HG03521 (cell line): Measurements from ENCODE around the gene PLCB4.

ENCODE experiments used
- ATAC-seq: cut with Tn5 transposase; IDR thresholded peaks from one replicate; pipeline ENCODE4 v1.9.1; 2021; ENCODE audit warnings: mild to moderate bottlenecking, moderate library complexity; ENCODE audit not compliant: unreplicated experiment

Gene PLCB4

DNA sequence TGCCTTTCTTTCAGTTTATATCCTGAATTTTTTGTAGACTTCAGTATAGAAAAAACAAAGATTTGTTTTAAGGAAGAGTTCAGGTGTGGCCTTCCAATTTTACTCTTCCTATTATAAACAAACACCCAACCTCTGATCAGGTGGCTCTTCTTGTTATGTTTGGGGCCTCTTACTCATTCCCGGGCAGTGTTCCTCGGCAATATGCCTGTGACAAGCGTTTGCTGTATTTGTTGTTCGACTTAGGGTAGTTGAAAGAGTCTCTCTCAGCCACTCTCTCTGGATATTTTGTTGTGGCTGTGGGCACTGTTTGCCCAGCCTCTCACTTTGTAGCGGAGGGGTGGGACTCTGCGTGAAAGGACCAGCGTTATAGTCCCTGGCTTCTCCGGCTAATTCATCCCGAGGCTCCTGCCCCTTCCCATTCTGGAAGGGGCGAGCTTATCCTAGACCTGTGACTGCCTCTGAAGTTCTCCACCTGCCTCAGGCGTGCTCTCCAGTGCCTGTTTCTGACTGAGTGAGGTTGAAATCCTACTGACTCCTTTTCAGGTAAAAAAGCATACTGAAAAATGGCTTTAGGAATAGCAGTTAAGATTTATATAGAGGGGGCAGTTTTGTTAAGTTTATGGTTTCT lies 97.4 kb downstream of the PLCB4 start:
- no peak for ATAC-seq

DNA sequence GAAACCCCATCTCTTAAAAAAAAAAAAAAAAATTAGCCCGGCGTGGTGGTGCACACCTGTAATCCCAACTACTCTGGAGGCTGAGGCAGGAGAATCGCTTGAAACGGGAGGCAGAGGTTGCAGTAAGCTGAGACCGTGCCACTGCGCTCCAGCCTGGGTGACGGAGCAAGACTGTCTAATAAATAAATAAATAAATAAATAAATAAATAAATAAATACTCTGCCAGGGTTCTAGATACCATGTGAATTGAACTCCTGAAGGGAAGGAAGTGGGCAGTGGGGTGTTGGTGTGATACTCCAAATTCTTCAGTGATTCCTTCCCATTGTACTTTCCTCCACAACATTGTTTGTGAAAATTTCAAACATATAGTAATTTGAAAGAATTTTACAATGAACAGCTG lies 100.5 kb downstream of the PLCB4 start:
- ATAC-seq: no peak

DNA sequence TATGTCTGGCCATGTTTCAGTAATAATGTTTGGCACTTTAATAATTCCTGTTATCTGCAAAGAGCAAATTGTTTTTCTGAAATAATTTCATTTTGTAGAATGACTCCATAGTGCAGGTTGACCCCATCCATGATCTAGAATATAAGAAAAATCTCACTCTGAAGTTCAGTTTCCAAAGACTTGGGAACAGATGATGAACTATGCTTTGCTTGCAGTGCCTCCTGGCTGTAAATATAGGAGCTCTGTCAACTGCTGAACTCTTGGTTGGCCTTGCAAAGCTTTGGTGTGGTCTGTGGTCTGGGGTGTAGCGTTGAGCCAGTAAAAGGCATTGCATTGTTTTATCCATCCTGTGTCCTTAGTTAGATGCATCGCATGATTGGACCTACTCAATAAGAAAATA lies 104.0 kb downstream of the PLCB4 start:
- ATAC-seq: no peak

DNA sequence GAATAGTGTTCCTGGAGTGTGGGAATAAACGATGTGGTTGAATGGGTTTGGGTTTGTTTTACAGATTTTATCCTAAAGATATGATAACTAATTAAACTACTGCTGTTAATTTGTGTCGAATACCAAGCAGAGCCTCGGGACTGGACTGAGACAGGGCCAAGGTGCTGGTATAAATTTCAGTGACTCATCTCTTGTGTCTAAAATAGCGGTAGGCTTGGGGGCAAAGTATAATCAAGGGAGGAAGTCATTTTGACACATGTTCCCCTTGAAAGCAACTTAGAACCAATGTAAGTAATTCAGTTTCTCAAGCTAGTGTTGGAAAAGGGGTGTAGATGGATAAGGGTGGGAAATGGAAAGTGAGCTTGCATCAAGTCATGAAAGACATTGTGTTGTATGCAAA lies 108.4 kb downstream of the PLCB4 start:
- ATAC-seq: no peak

DNA sequence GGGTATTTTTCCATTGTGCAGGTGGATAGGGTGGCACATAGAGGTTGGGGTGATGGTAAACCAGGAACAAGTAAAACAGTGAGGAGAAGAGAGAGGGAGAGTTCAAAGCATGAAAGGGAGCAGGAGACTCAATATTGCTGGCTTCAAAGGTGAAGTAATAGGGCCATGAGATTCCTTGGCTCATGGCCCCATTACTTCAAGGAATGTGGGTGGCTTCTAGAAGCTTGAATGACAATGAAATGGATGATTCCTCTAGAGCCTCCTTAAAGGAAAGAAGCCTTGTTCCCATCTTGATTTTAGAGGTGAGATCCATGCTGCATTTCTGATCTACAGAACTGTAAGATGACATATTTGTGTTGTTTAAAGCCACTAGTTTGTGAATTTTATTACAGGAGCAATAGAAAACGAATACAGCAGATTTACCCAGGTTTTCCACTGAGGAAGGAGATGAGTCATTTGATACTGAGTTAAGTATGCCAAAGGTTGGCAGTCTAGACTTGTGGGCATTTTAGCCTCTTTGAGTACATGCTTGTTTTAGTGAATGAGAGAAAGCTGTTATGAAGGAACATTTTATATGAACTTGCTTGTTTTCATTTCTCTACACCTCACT lies 110.4 kb downstream of the PLCB4 start:
- ATAC-seq: no peak

DNA sequence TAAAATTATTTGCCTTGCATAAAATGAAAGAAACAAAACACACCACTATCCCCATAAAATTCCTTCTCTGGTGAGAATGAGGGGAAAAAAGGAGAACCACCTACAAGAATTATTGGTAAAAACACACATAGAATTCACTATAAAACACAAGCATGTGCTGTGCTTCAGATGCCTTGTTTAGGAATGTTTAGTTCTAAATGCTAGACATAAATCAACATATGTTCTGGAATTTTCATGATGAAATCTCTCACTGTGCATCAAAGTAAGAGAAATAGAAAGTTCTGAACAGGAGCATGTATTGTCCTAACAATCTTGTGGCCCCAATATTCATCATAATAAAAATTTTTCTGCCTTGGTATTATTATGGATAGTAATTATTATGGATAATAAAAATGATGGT lies 111.0 kb downstream of the PLCB4 start:
- ATAC-seq: no peak

DNA sequence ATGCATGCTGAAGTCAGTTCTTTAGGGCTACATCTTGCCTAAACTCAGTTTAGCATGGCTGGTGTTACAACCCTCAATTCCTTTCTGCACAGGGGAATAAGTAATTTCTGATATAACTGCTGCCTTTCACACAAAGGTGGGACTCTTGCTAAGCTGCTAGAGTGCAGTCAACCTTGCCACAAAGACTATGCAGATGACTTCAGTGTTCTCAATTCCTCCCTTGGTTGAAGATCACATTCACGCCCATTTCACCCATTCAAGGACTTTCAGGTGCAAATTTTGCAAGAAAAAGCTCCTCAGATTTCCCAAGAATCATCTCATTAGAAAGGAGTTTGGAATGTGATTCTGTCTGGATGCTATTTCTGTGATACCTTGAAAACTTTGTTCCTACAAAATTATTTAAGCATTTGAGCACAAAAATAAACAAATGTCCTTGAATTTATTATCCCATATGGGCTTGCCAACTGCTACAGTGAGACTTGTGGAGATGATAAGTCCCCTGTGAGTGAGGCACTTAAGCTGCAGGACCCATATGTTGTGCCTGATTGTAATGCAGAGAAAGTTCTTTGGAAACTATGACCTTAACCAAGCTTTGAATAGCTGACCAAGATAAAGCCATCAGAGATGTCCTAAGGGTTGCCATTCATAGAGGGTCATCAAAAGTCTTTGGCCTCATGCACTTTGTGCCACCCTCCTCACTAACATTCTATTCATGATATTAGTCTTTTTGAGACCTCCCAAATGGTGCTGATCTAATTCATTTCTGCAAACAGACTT lies 111.8 kb downstream of the PLCB4 start:
- no peak for ATAC-seq

DNA sequence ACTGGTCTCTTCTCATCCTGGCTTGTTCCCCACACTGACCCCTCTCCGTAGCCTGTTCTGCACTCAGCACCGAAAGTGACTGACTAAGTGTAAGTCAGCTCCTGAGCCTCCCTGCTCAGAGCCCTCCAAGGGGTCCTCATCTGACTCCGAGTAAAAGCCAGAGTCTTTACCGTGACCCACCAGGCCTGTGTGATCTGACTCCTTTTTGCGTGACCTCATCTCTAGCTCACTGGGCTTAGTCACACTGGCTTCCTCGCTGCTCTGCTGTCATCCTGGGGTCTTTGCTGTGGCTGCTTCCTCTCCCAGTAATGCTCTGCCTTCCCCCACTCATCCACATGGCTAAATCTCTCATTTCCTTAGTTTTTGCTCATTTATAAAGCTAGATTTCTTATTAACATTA lies 116.6 kb downstream of the PLCB4 start:
- no peak for ATAC-seq

DNA sequence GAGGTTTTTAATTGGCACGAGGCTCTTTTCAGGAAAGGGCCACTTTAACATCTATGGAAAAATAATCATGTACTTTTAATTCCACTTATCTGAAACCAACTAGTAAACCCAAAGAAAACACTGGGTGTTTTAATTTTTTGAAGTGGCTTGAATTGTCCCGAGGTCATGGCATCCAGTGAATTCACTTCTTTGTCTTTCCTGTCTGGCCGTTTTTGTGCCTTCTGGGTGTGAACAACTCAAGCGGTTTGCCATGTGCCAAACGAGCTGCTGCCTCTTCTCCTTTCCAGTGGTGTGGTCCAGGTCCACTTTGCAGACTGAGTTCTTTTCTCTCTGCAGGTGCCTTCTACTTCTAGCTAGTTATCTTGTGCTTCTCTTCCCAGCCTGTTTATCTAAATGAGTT lies 117.5 kb downstream of the PLCB4 start:
- ATAC-seq: no peak

DNA sequence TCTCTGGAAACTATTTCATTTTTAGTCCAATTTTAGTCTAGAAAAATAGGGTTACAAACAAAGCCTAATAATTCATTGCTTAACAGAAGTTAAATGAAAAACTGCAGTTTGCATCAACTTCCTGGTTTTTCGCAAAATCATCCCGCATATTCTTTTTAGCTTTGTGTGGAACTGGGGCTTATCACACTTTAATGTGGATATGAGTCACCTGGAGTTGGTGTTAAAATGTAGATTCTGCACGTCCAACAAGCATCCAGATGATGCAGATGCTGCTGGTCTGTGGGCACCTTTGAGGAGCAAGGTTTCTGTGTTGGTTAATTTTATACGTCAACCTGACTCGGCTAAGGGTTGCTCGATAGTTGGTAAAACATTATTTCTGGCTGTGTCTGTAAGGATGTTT lies 126.1 kb downstream of the PLCB4 start:
- no peak for ATAC-seq

DNA sequence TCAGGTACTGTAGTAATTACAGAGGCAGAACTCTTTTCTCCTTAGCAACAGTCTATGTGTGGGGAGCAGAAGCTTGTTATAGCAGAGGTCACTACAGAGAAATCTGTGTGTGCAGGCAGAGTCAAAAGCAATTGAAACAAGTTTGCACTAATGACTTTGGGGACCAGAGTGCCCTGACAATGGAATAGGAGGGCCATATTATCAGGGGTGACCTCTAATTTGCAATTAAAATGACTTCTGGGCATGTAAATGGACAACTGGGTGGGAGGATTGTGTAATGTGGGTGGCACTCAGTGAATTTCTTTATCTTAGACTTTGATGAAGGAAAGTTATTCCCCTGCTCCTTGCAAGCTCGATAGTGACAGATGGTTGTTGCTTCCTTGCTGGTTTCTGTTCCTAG lies 127.2 kb downstream of the PLCB4 start:
- no peak for ATAC-seq

DNA sequence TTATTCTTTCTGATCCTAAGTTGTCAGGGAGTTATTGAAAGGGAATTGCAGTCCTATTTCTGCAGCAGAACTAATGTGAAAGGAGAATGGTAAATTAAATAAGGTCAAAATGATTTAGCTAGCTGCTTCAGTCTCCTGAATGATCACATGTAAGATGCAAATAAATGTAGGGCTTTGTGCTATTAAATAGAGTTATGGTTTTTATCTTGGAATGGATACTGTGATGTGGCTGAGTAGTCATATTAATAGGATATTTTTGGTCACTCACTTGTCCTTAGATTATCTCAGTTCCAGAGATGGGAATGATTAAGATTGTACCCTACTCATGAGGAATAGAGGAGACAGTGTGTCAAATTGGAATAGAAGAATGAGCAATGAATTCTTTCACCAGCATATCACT lies 129.6 kb downstream of the PLCB4 start:
- ATAC-seq: no peak

DNA sequence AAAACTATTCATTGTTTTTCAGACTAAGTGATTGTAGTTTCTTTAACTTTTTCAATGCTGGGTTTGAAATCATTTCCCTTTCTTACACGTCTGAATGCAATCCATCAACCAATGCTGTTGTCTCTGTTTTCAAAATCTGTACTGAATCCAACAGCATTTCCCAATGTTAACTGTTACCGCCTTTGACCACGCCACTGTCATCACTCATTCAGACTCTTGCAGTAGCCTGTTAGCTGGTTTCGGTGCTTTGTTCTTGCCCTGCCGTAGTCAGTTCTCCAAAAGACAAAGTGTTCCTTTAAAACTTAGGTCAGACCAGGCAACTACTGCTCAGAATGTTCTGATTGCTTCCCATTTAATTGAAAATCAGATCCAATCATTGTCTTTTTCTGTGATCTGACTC lies 131.3 kb downstream of the PLCB4 start:
- no peak for ATAC-seq

DNA sequence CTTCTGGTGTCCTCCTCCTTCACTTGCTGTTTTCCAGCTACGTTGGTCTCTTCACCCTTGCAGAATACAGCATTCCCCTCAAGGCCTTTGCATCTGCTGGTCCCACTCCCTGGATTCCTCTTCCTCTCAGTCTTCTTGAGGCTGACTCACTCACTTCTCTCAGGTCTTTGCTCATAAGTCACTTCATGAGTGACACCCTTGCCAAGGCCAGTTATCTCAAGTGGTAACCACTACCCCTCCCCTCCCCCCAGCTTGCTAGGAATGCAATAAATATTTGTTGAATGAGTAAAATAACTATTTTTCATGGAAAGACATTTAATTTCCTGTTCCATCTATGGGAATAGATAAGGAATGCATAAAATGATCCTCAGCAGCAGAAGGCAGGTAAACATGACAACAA lies 131.7 kb downstream of the PLCB4 start:
- no peak for ATAC-seq

DNA sequence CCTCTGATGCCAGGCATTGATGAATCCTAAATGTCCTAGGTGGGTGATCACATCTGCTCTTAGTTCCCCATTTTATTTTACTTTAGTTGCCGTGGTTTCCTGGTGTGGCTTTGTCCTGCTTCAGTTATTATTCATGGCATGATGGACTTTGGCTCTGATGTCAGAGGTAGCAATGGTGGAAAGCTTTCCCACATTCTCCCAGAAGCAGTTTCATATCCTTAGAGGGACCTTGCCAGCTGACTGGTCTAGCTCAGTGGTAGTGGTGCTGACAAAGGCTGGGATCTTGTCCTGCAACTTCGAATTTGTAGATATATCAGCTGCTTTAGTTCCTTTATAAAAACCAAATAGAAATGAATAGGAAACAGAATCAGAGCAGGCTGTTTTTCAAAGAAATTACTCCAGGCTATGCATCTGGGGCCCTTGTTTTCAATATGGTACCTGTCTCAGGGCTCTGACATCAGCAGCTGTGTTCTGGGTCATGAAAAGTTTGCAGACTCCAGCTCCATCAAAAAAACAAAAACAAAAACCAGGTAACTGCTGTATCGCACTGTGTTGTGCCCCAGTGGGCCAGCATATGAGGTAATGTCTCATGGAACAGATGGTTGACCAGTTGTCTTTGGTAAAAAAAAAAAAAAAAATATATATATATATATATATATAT lies 133.7 kb downstream of the PLCB4 start:
- no peak for ATAC-seq

DNA sequence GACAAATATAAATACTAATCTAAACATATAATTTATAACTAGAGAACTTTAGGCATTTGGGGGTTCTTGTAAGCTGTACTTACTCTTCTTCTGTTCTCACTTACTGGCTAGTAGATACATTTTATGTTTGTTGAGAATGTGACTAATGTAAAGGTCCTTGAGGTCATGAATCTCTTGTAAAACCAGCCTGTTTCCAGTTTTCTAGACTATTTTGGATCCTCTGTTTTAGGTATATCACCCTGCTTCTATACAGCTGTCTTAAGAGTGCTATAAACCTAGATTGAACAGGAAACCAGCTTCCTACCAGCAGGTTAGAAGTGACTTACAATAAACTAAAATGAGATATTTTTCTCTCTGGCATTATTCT lies 134.2 kb downstream of the PLCB4 start:
- ATAC-seq: no peak

DNA sequence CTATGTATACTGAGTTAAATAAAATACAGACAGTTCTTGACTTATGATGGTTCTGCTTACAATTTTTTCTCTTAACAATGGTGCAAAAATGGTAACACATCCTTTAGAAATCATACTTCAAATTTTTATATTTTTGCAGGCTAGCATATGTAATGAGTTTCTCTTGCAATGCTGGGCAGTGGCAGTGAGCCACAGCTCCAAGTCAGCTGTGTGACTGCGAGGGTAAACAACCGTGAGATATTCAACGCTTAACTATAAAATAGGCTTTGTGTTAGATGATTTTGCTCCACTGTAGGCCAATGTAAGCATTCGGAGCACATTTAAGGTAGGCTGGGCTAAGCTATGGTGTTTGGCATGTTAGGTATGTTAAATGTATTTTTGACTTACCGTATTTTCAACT lies 136.1 kb downstream of the PLCB4 start:
- ATAC-seq: no peak

DNA sequence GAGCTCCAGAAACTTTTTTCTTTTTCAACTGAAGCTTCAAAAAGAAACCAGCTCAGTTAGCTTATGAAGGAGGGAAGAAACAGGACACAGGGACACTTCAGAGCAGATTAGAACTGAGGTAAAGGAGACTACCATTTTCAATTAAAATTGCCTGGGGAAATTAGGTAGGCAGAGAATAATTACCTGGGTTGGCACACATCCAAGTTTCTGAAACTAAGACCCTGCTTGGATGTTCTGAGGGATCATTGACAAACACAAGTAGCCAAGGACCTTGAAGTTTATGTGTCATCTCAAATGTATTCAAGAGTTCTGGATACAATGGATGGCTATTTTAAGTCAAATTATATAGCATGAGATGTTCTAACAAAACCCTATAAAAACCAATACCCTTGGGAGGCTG lies 137.6 kb downstream of the PLCB4 start:
- no peak for ATAC-seq

DNA sequence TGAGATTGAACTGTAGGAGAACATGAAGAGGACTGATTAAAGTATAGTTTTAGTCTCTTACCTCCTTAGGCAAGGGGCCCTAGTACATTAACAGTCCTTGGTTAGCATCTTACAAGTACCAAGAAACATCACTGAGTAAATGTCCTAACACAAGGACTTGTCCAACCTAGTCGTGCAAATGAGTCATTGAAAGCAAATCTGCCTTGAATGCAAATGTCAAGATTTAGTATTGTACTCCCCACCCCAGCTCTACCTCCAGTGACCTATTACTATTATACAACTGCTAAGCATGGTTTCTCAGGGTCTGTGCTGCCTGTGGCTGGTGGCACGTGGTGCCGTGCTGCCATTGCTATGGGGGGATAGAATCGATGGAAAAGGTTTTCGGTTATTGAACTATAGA lies 138.4 kb downstream of the PLCB4 start:
- no peak for ATAC-seq

DNA sequence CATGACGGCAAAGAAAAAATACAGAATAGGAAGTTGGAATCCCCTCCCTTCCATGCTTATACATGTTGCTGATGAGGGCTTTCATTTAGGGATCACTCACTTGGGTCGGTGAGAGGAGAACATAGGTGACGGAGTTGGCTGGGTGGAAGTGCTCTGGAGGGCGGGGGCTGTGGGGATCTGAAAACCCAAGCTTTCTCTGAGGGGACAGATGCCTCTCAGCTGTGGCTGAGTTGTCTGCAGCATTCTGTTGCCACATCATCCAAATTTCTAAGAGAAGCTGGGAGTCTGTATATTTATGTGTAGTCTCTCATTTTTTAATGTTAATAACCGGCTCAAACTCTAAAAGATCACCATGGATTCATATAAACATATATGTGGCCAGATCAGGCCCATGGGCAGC lies 141.5 kb downstream of the PLCB4 start:
- no peak for ATAC-seq

DNA sequence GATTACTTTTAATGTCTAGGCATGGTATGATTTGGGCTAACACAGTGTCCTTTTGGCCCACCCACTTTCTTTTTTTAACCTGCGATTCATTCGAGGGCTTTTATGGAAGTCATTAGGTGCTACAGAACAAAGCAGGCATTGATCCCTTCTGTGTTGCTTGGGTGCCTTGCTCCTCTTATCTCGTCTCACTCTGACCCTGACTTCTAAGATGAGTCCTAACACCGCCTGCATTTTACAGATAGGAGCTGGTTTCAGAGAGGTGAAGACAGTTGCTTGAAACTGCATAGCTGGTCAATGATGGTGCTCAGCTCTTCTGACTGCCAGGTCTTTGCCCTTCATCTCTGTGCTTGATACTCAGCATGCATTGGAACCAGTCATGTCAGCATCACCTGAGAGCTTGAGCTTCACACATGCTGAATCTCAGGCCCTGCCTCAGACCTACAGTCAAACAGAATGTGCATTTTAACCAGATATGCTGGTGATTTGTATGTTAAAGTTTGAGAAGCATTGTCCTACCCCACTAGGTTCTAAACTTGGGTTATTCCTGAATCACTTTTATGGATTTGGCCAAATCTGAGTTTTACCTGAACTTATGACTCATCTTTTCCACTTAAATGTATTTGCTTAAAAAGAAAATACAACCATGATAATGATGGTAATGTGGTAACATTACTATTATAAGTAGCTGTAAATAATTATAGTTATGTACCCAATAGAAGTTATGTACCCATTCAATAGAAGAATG lies 142.3 kb downstream of the PLCB4 start:
- no peak for ATAC-seq
